Thyroid gland (tissue), 4 donors: ENCODE results near the gene FARP2. TPM values are rescaled to one million over a fixed set of nuclear protein-coding genes. Genes with fewer than 3 reads are reported as not detected.

ENCODE experiments used
- DNase-seq, 2 donors: peaks; one replicate each; pipeline ENCODE4 v3.0.0-alpha.2; 2019
- H3K27ac ChIP-seq, 3 donors: fragments of 200-600 bp; sonication (generic); 1 replicate in 2 of 3; 2 replicates in 1 of 3; pipeline ENCODE4 v1.5.1; 2016 to 2019; ENCODE audit warnings: mild to moderate bottlenecking in 1 of 3, moderate library complexity in 1 of 3
- H3K27me3 ChIP-seq: fragments of 200-600 bp; sonication (generic); one replicate; pipeline ENCODE4 v1.5.1; 2019
- H3K36me3 ChIP-seq, 2 donors: fragments of 200-600 bp; sonication (generic); one replicate each; pipeline ENCODE4 v1.5.1; 2016 to 2019
- H3K4me1 ChIP-seq, 2 donors: fragments of 200-600 bp; sonication (generic); one replicate each; pipeline ENCODE4 v1.5.1; 2017 to 2019
- H3K4me3 ChIP-seq, 3 donors: fragments of 200-600 bp; sonication (generic); replicated peaks in 1 of 3; 1 replicate in 2 of 3; 2 replicates in 1 of 3; pipeline ENCODE4 v1.5.1; 2016; ENCODE audit warnings: mild to moderate bottlenecking in 1 of 3
- H3K9me3 ChIP-seq: fragments of 200-600 bp; sonication (generic); one replicate; pipeline ENCODE4 v1.5.1; 2017
- POLR2A ChIP-seq, 2 donors: fragments of 450-650 bp; IDR thresholded peaks; one replicate each; pipeline ENCODE4 v1.6.1; 2017; ENCODE audit warnings: antibody characterized with exemption in 2 of 2, mild to moderate bottlenecking in 2 of 2, moderate library complexity in 1 of 2
- WGBS, 2 donors: methylation state at CpG; one replicate each; pipeline ENCODE4 v1.1.5; 2017; 5-methylcytosine and 5-hydroxymethylcytosine counted together
- intact Hi-C: fragments of 100-400 bp; cut with DNase I; formaldehyde crosslinking; loops from one replicate; pipeline ENCODE4 v1.15.1; 2023
- total RNA-seq, 4 donors: library from RNA; depleted of rRNA; stranded (reverse); fragments of >200 nt; gene quantifications; one replicate each; pipeline ENCODE4 v1.2.3, GENCODE V29; 2016
- TF ChIP-seq, protein P1 (sequence below), 6 experiments: fragments of 200-600 bp in 3 of 6; fragments of 450-650 bp in 3 of 6; sonication (generic) in 3 of 6; IDR thresholded peaks; one replicate each; pipeline ENCODE4 v1.5.1; 2016 to 2019; ENCODE audit warnings: antibody characterized with exemption in 6 of 6, mild to moderate bottlenecking in 2 of 6, inconsistent platforms in 1 of 6, moderate library complexity in 1 of 6

FARP2 gene
- total RNA-seq, 4 donors from 2014 or later: 16.9 to 24.1 (median 20.3) TPM

GRCh38 chr2:241489733-241490680, 133.9 kb downstream of the FARP2 start:
- no peak for DNase-seq
- no peak overlapping the region for H3K4me3 ChIP-seq
- 78 to 89% methylated on average over 6 to 10 of the region's 15 CpGs for WGBS, 2 donors
- intact Hi-C loops: no loop called here
- H3K27me3 ChIP-seq: no peaks in the 10 kb centered on the region
- TF ChIP-seq, protein P1, sequence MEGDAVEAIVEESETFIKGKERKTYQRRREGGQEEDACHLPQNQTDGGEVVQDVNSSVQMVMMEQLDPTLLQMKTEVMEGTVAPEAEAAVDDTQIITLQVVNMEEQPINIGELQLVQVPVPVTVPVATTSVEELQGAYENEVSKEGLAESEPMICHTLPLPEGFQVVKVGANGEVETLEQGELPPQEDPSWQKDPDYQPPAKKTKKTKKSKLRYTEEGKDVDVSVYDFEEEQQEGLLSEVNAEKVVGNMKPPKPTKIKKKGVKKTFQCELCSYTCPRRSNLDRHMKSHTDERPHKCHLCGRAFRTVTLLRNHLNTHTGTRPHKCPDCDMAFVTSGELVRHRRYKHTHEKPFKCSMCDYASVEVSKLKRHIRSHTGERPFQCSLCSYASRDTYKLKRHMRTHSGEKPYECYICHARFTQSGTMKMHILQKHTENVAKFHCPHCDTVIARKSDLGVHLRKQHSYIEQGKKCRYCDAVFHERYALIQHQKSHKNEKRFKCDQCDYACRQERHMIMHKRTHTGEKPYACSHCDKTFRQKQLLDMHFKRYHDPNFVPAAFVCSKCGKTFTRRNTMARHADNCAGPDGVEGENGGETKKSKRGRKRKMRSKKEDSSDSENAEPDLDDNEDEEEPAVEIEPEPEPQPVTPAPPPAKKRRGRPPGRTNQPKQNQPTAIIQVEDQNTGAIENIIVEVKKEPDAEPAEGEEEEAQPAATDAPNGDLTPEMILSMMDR (IDR thresholded peaks at IDR 0.05): no peak
- no peak for TF ChIP-seq POLR2A (IDR thresholded peaks at IDR 0.05)
- peaks cover 14 to 16% of the 10 kb centered on the region in 2 donors for H3K36me3 ChIP-seq
- no peak overlapping the region for H3K27ac ChIP-seq
- no peaks in the 10 kb centered on the region for H3K9me3 ChIP-seq
- no peaks in the 10 kb centered on the region for H3K4me1 ChIP-seq

GRCh38 chr2:241490825-241491506, 134.9 kb downstream of the FARP2 start:
- Histone ChIP-seq H3K27me3 (no peaks in the 10 kb centered on the region), H3K36me3 (peaks cover 19 to 26% of the 10 kb centered on the region in 2 donors), H3K4me3 (no peak overlapping the region), H3K27ac (no peak overlapping the region), H3K4me1 (no peaks in the 10 kb centered on the region), H3K9me3 (no peaks in the 10 kb centered on the region)
- 49 to 71% methylated on average over 4 to 9 of the region's 16 CpGs for WGBS, 2 donors
- TF ChIP-seq, protein P1 (IDR thresholded peaks at IDR 0.05): no peak
- TF ChIP-seq POLR2A (IDR thresholded peaks at IDR 0.05): no peak
- intact Hi-C loops: no loop called here
- DNase-seq: peak; percentile 43 to 49

- DNase-seq: no peak
- WGBS, 2 donors: 83 to 89% methylated on average over 4 to 13 of the region's 15 CpGs
- Histone ChIP-seq H3K27ac (no peak overlapping the region), H3K4me1 (no peaks in the 10 kb centered on the region), H3K36me3 (peaks cover 19 to 32% of the 10 kb centered on the region in 2 donors), H3K9me3 (no peaks in the 10 kb centered on the region), H3K4me3 (no peak overlapping the region), H3K27me3 (no peaks in the 10 kb centered on the region)
- intact Hi-C loops: no loop called here
- TF ChIP-seq, protein P1 (IDR thresholded peaks at IDR 0.05): no peak
- no peak for TF ChIP-seq POLR2A (IDR thresholded peaks at IDR 0.05)
Observed at GRCh38 chr2:241491549-241492173, 135.6 kb downstream of the FARP2 start.

DNA sequence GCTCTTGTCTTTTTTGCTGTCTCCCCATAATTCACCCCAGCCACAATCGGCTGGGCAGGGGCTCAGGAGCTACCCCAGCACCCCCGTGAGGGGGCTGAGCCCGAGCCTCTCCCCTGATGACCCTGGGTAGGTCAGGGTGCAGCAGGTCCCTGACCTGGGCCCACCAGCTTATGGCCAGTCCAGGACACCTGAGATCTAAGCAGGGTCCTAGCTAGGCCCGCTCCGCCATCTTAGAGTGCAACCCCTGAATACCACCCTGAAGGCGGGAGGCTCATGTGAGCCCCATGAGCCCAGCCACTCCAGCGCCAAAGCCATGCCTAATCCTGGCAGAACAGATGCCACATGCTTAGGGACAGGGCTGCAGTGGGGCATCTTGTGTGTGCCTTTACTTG, 136.1 kb downstream of the FARP2 start:
- Histone ChIP-seq H3K4me1 (no peaks in the 10 kb centered on the region), H3K9me3 (no peaks in the 10 kb centered on the region), H3K36me3 (peaks cover 19 to 35% of the 10 kb centered on the region in 2 donors), H3K4me3 (no peak overlapping the region), H3K27me3 (no peaks in the 10 kb centered on the region), H3K27ac (no peak overlapping the region)
- no peak for DNase-seq
- intact Hi-C loops: no loop called here
- 96 to 98% methylated on average over 7 of the region's 7 CpGs for WGBS, 2 donors
- TF ChIP-seq, protein P1 (IDR thresholded peaks at IDR 0.05): no peak
- no peak for TF ChIP-seq POLR2A (IDR thresholded peaks at IDR 0.05)
